Trophoblast cell (in vitro differentiated cells and primary cell): ENCODE measurements around the gene PPM1A.

Experiments
- DNase-seq, 2 donors: peaks; one replicate each; pipeline ENCODE4 v3.0.0-alpha.2; 2016
- H2AFZ ChIP-seq: 2 replicates; pipeline ENCODE4 v1.6.1; 2013; ENCODE audit warnings: low read length, moderate library complexity, mild to moderate bottlenecking; ENCODE audit not compliant: insufficient read depth, poor library complexity
- H2AK5ac ChIP-seq: 2 replicates; pipeline ENCODE4 v1.6.1; 2013; ENCODE audit warnings: mild to moderate bottlenecking, low read length
- H2BK120ac ChIP-seq: 2 replicates; pipeline ENCODE4 v1.6.1; 2013; ENCODE audit warnings: low read length, mild to moderate bottlenecking, moderate library complexity; ENCODE audit not compliant: insufficient read depth, poor library complexity
- H2BK12ac ChIP-seq: 2 replicates; pipeline ENCODE4 v1.6.1; 2013; ENCODE audit warnings: mild to moderate bottlenecking, low read length, moderate library complexity
- H2BK5ac ChIP-seq: 2 replicates; pipeline ENCODE4 v1.6.1; 2013; ENCODE audit warnings: low read length, low read depth, moderate library complexity, mild to moderate bottlenecking; ENCODE audit not compliant: poor library complexity
- H3K14ac ChIP-seq: 2 replicates; pipeline ENCODE4 v1.6.1; 2013; ENCODE audit warnings: mild to moderate bottlenecking, low read length
- H3K18ac ChIP-seq: 2 replicates; pipeline ENCODE4 v1.6.1; 2013; ENCODE audit warnings: mild to moderate bottlenecking, low read length
- H3K23ac ChIP-seq: 2 replicates; pipeline ENCODE4 v1.6.1; 2013; ENCODE audit warnings: low read length
- H3K27ac ChIP-seq: 2 replicates; pipeline ENCODE4 v1.5.1; 2013; ENCODE audit warnings: low read depth, mild to moderate bottlenecking, inconsistent platforms, low read length, moderate library complexity
- H3K27me3 ChIP-seq: 2 replicates; pipeline ENCODE4 v1.6.1; 2013; ENCODE audit warnings: inconsistent platforms, mild to moderate bottlenecking, low read length, moderate library complexity; ENCODE audit not compliant: insufficient read depth
- H3K36me3 ChIP-seq, 2 experiments: 1 replicate in 1 of 2; 2 replicates in 1 of 2; pipeline ENCODE4 v1.6.1; 2013; ENCODE audit warnings: low read length in 2 of 2, mild to moderate bottlenecking in 2 of 2, moderate library complexity in 1 of 2; ENCODE audit not compliant: insufficient read depth in 2 of 2, control insufficient read depth in 1 of 2
- H3K4ac ChIP-seq: 2 replicates; pipeline ENCODE4 v1.6.1; 2013; ENCODE audit warnings: low read depth, mild to moderate bottlenecking, low read length, moderate library complexity
- H3K4me1 ChIP-seq, 2 experiments: 1 replicate in 1 of 2; 2 replicates in 1 of 2; pipeline ENCODE4 v1.6.1; 2013; ENCODE audit warnings: low read length in 2 of 2, mild to moderate bottlenecking in 2 of 2, moderate library complexity in 1 of 2; ENCODE audit not compliant: insufficient read depth in 2 of 2, control insufficient read depth in 1 of 2
- H3K4me2 ChIP-seq: 2 replicates; pipeline ENCODE4 v1.6.1; 2013; ENCODE audit warnings: inconsistent platforms, mild to moderate bottlenecking, low read length, moderate library complexity
- H3K4me3 ChIP-seq: 2 replicates; pipeline ENCODE4 v1.5.1; 2013; ENCODE audit warnings: mild to moderate bottlenecking, low read depth, low read length, inconsistent platforms
- H3K79me1 ChIP-seq: one replicate; pipeline ENCODE4 v1.6.1; 2013; ENCODE audit warnings: low read length
- H3K79me2 ChIP-seq: 2 replicates; pipeline ENCODE4 v1.6.1; 2013; ENCODE audit warnings: low read length, mild to moderate bottlenecking; ENCODE audit not compliant: control insufficient read depth, insufficient read depth, poor library complexity
- H3K9ac ChIP-seq: 2 replicates; pipeline ENCODE4 v1.6.1; 2013; ENCODE audit warnings: mild to moderate bottlenecking, low read length
- H3K9me3 ChIP-seq: 2 replicates; pipeline ENCODE4 v1.6.1; 2013; ENCODE audit warnings: low read depth, mild to moderate bottlenecking, control low read depth, inconsistent platforms, low read length; ENCODE audit not compliant: insufficient read depth
- H4K12ac ChIP-seq: 2 replicates; pipeline ENCODE4 v1.6.1; 2013; ENCODE audit warnings: low read depth, mild to moderate bottlenecking, low read length, moderate library complexity
- H4K8ac ChIP-seq: 2 replicates; pipeline ENCODE4 v1.6.1; 2013; ENCODE audit warnings: low read depth, mild to moderate bottlenecking, low read length, moderate library complexity
- H4K91ac ChIP-seq: one replicate; pipeline ENCODE4 v1.6.1; 2013; ENCODE audit warnings: low read depth, mild to moderate bottlenecking, low read length, moderate library complexity
- WGBS: extraction: QIAGEN DNeasy Blood & Tissue Kit; methylation state at CpG from one replicate; pipeline ENCODE4 v1.1.7; 2013; ENCODE audit warnings: missing lambda C conversion rate; ENCODE audit not compliant: insufficient read length, insufficient coverage; ENCODE audit errors: extremely low coverage; 5-methylcytosine and 5-hydroxymethylcytosine counted together

PPM1A gene

DNA sequence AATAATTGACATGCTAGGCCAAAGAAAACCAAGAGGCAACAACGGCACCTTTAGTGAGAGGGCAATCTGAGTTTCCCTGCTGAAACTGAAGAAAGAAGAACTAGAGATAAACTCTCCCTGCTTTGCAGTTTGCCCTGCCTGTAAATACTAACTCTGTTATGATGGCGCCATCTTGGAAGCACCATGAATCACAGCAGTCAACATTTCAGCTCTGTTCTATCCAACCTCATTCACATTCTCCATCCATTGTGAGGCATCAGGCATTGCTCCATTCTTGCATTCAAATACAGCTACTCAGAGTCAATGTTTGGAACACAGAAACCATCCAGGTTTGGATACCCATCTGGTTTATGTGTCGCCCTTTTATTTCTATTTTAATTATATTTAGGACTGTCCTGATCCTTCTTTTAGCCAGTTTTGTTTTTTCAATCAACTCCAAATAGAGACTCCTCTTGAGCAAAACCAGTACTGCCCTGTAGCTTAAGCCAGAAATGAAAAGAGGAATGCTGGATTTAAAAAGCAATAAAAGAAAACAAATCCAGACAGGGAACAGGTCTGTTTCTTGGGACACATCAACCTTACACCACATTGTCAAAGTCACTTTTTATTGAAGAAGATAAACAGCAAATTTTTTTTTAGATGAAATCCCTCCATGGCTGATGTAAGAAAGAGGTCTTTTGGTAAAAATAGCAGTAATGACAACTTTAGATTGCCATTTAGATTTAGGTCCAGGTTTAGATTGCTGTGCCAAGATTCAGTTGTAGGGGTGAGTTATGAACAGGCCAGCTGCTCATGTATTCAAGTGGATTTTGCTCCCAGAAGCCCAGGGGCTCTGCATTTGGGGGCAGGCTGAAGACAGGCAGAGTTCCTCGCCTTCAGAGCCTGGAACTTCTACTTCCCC is 33.3 kb upstream of the PPM1A start:
- no peak overlapping the region for H2BK5ac ChIP-seq
- no peak overlapping the region for H2AFZ ChIP-seq
- no peaks in the 10 kb centered on the region for H3K36me3 ChIP-seq
- no peak overlapping the region for H2BK120ac ChIP-seq
- H3K79me1 ChIP-seq, result no peaks in the 10 kb centered on the region
- no peak overlapping the region for H3K18ac ChIP-seq
- H4K12ac ChIP-seq, result no peak overlapping the region
- WGBS, result no CpG with 5 or more reads among the region's 4 CpGs
- no peak overlapping the region for H3K4ac ChIP-seq
- H3K27me3 ChIP-seq, result no peaks in the 10 kb centered on the region
- H3K23ac ChIP-seq, result no peak overlapping the region
- no peaks in the 10 kb centered on the region for H3K4me1 ChIP-seq
- H4K91ac ChIP-seq, result no peak overlapping the region
- H3K9me3 ChIP-seq, result no peaks in the 10 kb centered on the region
- H2BK12ac ChIP-seq, result no peak overlapping the region
- no peak overlapping the region for H4K8ac ChIP-seq
- no peak overlapping the region for H2AK5ac ChIP-seq
- no peak overlapping the region for H3K14ac ChIP-seq
- H3K79me2 ChIP-seq, result peaks cover 2% of the 10 kb centered on the region
- H3K9ac ChIP-seq, result no peak overlapping the region
- no peak for DNase-seq
- H3K4me2 ChIP-seq, result no peak overlapping the region
- H3K4me3 ChIP-seq, result no peak overlapping the region
- H3K27ac ChIP-seq, result no peak overlapping the region

GRCh38 chr14:60217713-60218112 is 31.3 kb upstream of the PPM1A start:
- H3K14ac ChIP-seq, result no peak overlapping the region
- H3K18ac ChIP-seq, result no peak overlapping the region
- no peak overlapping the region for H2BK12ac ChIP-seq
- H3K27ac ChIP-seq, result no peak overlapping the region
- peaks cover 2% of the 10 kb centered on the region for H3K79me2 ChIP-seq
- H4K8ac ChIP-seq, result no peak overlapping the region
- H3K23ac ChIP-seq, result no peak overlapping the region
- DNase-seq, result no peak
- H3K9me3 ChIP-seq, result no peaks in the 10 kb centered on the region
- no peak overlapping the region for H3K9ac ChIP-seq
- no peak overlapping the region for H2BK120ac ChIP-seq
- WGBS, result no CpG with 5 or more reads among the region's 3 CpGs
- H2BK5ac ChIP-seq, result no peak overlapping the region
- no peaks in the 10 kb centered on the region for H3K36me3 ChIP-seq
- no peak overlapping the region for H4K12ac ChIP-seq
- H4K91ac ChIP-seq, result no peak overlapping the region
- H2AFZ ChIP-seq, result no peak overlapping the region
- H3K4me1 ChIP-seq, result peaks cover 0 to 1% of the 10 kb centered on the region in 2 experiments
- H3K4me3 ChIP-seq, result no peak overlapping the region
- no peak overlapping the region for H3K4me2 ChIP-seq
- no peaks in the 10 kb centered on the region for H3K27me3 ChIP-seq
- H2AK5ac ChIP-seq, result no peak overlapping the region
- no peaks in the 10 kb centered on the region for H3K79me1 ChIP-seq
- H3K4ac ChIP-seq, result no peak overlapping the region

GRCh38 chr14:60220084-60220483 is 28.9 kb upstream of the PPM1A start:
- Histone ChIP-seq H3K9ac (no peak overlapping the region), H3K27me3 (no peaks in the 10 kb centered on the region), H3K79me1 (no peaks in the 10 kb centered on the region), H2AFZ (no peak overlapping the region), H2BK120ac (no peak overlapping the region), H3K79me2 (peaks cover 2% of the 10 kb centered on the region), H3K4me3 (no peak overlapping the region), H4K91ac (no peak overlapping the region), H2BK12ac (no peak overlapping the region), H2BK5ac (no peak overlapping the region), H3K27ac (no peak overlapping the region), H3K14ac (no peak overlapping the region), H3K23ac (no peak overlapping the region), H4K12ac (no peak overlapping the region), H3K36me3 (no peaks in the 10 kb centered on the region), H4K8ac (no peak overlapping the region), H2AK5ac (no peak overlapping the region), H3K18ac (no peak overlapping the region), H3K4me1 (peaks cover 0 to 3% of the 10 kb centered on the region in 2 experiments), H3K4me2 (no peak overlapping the region), H3K9me3 (no peaks in the 10 kb centered on the region), H3K4ac (no peak overlapping the region)
- DNase-seq, result no peak
- no CpG with 5 or more reads among the region's 1 CpG for WGBS

DNA sequence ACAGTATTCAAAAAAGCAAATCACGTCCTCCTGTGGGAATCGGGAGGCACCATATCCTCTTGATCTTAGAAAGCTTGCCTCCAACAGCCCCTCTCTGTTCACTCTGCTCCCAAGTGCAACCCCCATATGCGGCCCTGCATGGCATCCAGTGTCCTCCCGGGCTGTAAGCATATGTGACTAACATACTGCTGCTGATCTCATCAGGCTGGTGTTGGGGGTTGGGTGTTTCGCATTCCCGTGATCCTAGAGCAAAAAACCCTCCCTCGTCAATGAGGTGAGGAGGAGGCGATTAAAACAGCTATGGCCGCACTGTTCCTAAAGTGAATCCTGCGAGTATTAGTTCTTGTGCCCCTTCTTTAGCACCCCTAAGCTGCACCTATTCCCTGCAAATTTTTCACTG is 28.1 kb upstream of the PPM1A start:
- H3K23ac ChIP-seq, result no peak overlapping the region
- H3K27me3 ChIP-seq, result no peaks in the 10 kb centered on the region
- H2BK120ac ChIP-seq, result no peak overlapping the region
- H4K8ac ChIP-seq, result no peak overlapping the region
- no peak overlapping the region for H4K12ac ChIP-seq
- no peak overlapping the region for H3K27ac ChIP-seq
- no peak overlapping the region for H3K4me2 ChIP-seq
- no CpG with 5 or more reads among the region's 10 CpGs for WGBS
- DNase-seq, result no peak
- H2AFZ ChIP-seq, result no peak overlapping the region
- H3K14ac ChIP-seq, result no peak overlapping the region
- no peaks in the 10 kb centered on the region for H3K36me3 ChIP-seq
- H3K4ac ChIP-seq, result no peak overlapping the region
- H2AK5ac ChIP-seq, result no peak overlapping the region
- H3K4me3 ChIP-seq, result no peak overlapping the region
- no peak overlapping the region for H3K18ac ChIP-seq
- no peak overlapping the region for H4K91ac ChIP-seq
- no peaks in the 10 kb centered on the region for H3K79me1 ChIP-seq
- H2BK12ac ChIP-seq, result no peak overlapping the region
- H3K4me1 ChIP-seq, result peaks cover 0 to 3% of the 10 kb centered on the region in 2 experiments
- no peaks in the 10 kb centered on the region for H3K9me3 ChIP-seq
- peaks cover 2% of the 10 kb centered on the region for H3K79me2 ChIP-seq
- no peak overlapping the region for H2BK5ac ChIP-seq
- H3K9ac ChIP-seq, result no peak overlapping the region
